ENCODE results near the gene RBKS. TPM values are rescaled to one million over a fixed set of nuclear protein-coding genes. Genes with fewer than 3 reads are reported as not detected.
A peak's percentile ranks its signal among the peaks of the same experiment; 100 is the strongest.

The RBKS gene
- total RNA-seq, 2 donors from 2014 or later, result 1.0 to 7.6 TPM

- TF ChIP-seq POLR2A (IDR thresholded peaks at IDR 0.05), result no peak
- no peak for TF ChIP-seq CTCF (IDR thresholded peaks at IDR 0.05)
- 89 to 93% methylated on average over 6 to 9 of the region's 9 CpGs for WGBS, 2 donors
- H3K27me3 ChIP-seq, result no peaks in the 10 kb centered on the region
- no peak overlapping the region for H3K27ac ChIP-seq
- ATAC-seq (no peak), DNase-seq (no peak)
- intact Hi-C loops (cut with DNase I), result no loop called here
- H3K36me3 ChIP-seq (replicated peaks in 1 of 2; ENCODE audit: insufficient read depth in 1 of 2, low read depth in 2 of 2), result no peaks in the 10 kb centered on the region
- no peaks in the 10 kb centered on the region for H3K9me3 ChIP-seq
- peaks cover 8% of the 10 kb centered on the region for H3K4me1 ChIP-seq
- H3K4me3 ChIP-seq, result no peak overlapping the region
Measured at GRCh38 chr2:27742571-27742970, 147.6 kb downstream of the RBKS start.

GRCh38 chr2:27741673-27742072, 148.5 kb downstream of the RBKS start:
- TF ChIP-seq POLR2A (IDR thresholded peaks at IDR 0.05) (no peak), CTCF (IDR thresholded peaks at IDR 0.05) (no peak)
- intact Hi-C loops (cut with DNase I), result no loop called here
- H3K9me3 ChIP-seq, result no peaks in the 10 kb centered on the region
- 61 to 70% methylated on average over 3 of the region's 3 CpGs for WGBS, 2 donors
- no peak overlapping the region for H3K4me3 ChIP-seq
- no peak overlapping the region for H3K27ac ChIP-seq
- H3K4me1 ChIP-seq, result peaks cover 17% of the 10 kb centered on the region
- H3K27me3 ChIP-seq, result no peaks in the 10 kb centered on the region
- ATAC-seq, result no peak
- no peaks in the 10 kb centered on the region for H3K36me3 ChIP-seq (replicated peaks in 1 of 2; ENCODE audit: insufficient read depth in 1 of 2, low read depth in 2 of 2)
- no peak for DNase-seq

- TF ChIP-seq CTCF (IDR thresholded peaks at IDR 0.05), result no peak
- no peak for TF ChIP-seq POLR2A (IDR thresholded peaks at IDR 0.05)
Measured at GRCh38 chr2:27739058-27739373, 151.2 kb downstream of the RBKS start.

GRCh38 chr2:27738349-27739057, 151.7 kb downstream of the RBKS start:
- intact Hi-C loops (cut with DNase I), result no loop called here
- Histone ChIP-seq H3K27me3 (no peaks in the 10 kb centered on the region), H3K4me3 (no peak overlapping the region), H3K4me1 (peaks cover 36% of the 10 kb centered on the region), H3K27ac (peak overlapping the region in 3 of 4 donors; percentile 55 to 90 (median 87)), H3K9me3 (no peaks in the 10 kb centered on the region), H3K36me3 (replicated peaks in 1 of 2; ENCODE audit: insufficient read depth in 1 of 2, low read depth in 2 of 2) (no peaks in the 10 kb centered on the region)
- ATAC-seq (no peak), DNase-seq (no peak)
- 90 to 93% methylated on average over 12 to 13 of the region's 13 CpGs for WGBS, 2 donors
- TF ChIP-seq POLR2A (IDR thresholded peaks at IDR 0.05) (no peak), CTCF (IDR thresholded peaks at IDR 0.05) (no peak)

More at GRCh38 chr2:27739058-27739373, 151.2 kb downstream of the RBKS start:
- Histone ChIP-seq H3K27me3 (no peaks in the 10 kb centered on the region), H3K9me3 (no peaks in the 10 kb centered on the region), H3K4me1 (peaks cover 36% of the 10 kb centered on the region), H3K36me3 (replicated peaks in 1 of 2; ENCODE audit: insufficient read depth in 1 of 2, low read depth in 2 of 2) (no peaks in the 10 kb centered on the region), H3K4me3 (no peak overlapping the region), H3K27ac (no peak overlapping the region)
- ATAC-seq, result no peak
- no peak for DNase-seq
- intact Hi-C loops (cut with DNase I), result no loop called here
- 92 to 93% methylated on average over 4 of the region's 4 CpGs for WGBS, 2 donors
